ENCODE results near the gene RASGRP1.
"Not testable (repeated sequence)": the region's sequence is repeated elsewhere in the genome, so short reads cannot be mapped to it uniquely, and the experiment has no call there.

RASGRP1 gene

DNA sequence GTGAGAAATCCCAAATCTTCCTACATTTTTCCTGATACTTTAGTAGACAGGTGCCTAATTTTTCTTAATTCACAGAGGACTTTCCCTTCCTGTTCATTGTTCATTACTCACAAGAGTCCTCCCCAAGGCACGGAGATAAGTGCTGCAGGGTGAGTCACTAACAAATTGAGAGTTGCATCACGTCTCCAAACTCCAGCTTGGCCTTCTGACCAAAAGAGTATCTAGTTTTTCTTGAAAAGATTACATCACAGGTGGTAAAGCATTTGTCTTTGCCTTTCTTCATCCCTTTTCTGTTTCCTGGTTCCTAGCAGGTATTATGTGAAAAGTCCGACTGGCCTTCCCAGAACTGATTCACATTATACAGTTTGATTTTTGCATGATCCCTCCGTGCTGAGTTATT lies 24.9 kb upstream of the RASGRP1 start:
- no peak for TF ChIP-seq ZNF274 (IDR thresholded peaks at IDR 0.05; ENCODE audit: low read depth, low read length)

DNA sequence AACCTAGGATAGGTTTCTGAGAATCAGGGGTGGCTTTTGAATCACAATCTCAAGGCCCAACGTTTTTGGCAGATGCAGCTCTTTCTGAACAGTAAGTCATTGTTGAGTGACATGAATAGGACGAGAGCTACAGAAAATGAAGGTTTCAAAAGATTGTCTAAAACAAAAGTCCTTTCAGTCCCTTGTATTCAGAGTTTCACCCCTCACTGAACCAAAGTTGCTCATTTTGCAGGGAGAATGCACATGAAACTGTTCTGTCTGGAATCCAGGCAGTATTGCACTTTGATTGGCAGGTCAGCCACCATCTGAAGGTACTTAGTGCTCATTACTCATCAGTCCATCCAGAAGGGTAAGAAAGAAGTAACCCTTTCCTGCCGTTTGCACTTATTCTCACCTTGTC lies 24.1 kb upstream of the RASGRP1 start:
- H3K4me3 ChIP-seq (ENCODE audit: low read length), result no peak overlapping the region
- no peak for TF ChIP-seq ZNF274 (IDR thresholded peaks at IDR 0.05; ENCODE audit: low read depth, low read length)

More for the DNA sequence above, 24.9 kb upstream of the RASGRP1 start:
- no peak overlapping the region for H3K4me3 ChIP-seq (ENCODE audit: low read length)

DNA sequence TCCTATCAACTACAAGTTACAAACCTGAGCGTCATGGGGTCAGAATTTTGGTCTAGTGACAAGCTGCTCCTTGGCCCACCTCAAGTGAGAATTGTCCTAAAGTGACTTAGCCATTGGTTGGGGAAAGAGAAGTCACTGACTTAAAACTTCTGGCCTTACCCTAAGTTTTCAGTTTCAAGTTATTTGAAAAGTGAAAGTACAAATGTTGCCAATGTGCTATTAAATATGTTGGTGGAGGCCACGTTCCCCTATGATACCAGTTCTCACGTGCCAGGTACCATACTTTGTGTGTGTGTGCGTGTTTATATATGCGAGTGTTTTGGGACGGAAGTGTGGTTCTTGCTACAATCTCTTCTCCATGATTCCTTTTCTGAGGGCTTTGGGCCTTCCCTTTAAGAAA lies 22.6 kb upstream of the RASGRP1 start:
- TF ChIP-seq ZNF274 (IDR thresholded peaks at IDR 0.05; ENCODE audit: low read depth, low read length), result no peak
- no peak overlapping the region for H3K4me3 ChIP-seq (ENCODE audit: low read length)

DNA sequence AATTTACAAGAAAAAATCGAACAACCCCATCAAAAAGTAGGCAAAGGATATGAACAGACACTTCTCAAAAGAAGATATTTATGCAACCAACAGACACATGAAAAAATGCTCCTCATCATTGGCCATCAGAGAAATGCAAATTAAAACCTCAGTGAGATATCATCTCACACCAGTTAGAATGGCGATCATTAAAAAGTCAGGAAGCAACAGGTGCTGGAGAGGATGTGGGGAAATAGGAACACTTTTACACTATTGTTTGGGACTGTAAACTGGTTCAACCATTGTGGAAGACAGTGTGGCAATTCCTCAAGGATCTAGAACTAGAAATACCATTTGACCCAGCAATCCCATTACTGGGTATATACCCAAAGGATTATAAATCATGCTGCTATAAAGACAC lies 21.4 kb upstream of the RASGRP1 start:
- not testable (repeated sequence) for H3K4me3 ChIP-seq (ENCODE audit: low read length)

DNA sequence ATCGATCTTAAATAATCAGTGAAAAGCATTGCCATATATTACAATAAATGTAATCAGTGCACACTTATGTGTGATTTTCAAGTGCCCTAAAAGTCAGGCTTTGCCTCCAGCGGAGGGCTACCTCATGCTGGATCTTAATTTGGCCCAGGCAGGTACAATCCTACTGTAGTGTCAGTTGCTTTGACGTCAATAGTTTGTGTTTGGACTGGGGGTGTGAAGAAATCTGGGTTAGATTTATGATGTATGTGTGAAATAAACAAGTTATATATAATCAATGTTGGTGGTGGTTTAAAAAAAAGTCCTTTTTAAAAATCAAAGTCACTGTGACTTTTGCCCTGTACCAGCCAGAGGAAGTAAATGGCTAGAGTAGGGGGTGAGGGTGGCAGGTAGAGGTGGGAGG lies 14.0 kb upstream of the RASGRP1 start:
- H3K4me3 ChIP-seq (ENCODE audit: low read length), result no peak overlapping the region
- TF ChIP-seq ZNF274 (IDR thresholded peaks at IDR 0.05; ENCODE audit: low read depth, low read length), result no peak

DNA sequence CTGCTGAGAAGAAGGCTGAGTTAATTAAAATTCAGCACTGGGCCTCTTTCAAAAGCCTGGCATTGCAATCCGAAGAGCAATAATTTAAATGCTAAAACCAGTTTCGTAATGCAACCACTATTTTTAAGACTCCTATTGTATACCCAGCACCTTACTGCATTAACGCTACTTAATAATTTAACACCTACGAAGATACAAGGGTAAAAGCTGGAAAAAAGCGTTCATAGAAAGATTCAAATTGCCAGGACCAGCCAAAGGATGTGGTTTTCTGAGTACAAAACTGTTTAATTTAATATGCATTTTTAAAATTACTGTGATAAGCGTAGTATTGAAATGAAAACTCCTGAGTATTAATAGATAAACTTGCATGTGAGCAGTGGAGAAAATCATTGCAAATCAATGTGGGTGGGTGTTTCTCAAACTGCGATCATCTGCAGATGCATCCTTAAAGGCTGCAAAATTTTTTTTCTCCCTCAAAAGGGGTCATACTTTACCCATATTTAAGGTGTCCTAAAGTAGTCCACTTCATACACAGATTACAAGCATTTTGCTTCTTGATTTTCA lies 12.9 kb upstream of the RASGRP1 start:
- no peak for TF ChIP-seq ZNF274 (IDR thresholded peaks at IDR 0.05; ENCODE audit: low read depth, low read length)
- no peak overlapping the region for H3K4me3 ChIP-seq (ENCODE audit: low read length)

DNA sequence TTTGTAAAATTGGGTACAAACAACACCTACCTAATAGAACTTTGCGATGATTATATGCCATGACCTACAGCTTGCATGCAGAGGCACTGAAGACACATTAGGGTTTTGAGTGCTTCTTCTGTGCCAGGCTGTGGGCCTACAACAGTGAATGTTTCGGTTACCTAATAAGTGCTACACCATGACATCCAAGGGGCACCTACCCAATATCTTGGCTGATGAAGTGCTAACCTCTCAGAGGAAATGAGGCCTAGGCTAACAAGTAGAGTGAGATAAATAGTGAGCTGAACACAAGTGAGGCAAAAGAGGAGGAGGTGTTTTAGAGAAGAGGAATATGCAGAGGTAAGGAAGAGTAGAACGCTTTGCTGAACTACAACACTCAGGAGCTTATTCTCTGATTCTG lies 12.2 kb upstream of the RASGRP1 start:
- no peak overlapping the region for H3K4me3 ChIP-seq (ENCODE audit: low read length)
- no peak for TF ChIP-seq ZNF274 (IDR thresholded peaks at IDR 0.05; ENCODE audit: low read depth, low read length)

DNA sequence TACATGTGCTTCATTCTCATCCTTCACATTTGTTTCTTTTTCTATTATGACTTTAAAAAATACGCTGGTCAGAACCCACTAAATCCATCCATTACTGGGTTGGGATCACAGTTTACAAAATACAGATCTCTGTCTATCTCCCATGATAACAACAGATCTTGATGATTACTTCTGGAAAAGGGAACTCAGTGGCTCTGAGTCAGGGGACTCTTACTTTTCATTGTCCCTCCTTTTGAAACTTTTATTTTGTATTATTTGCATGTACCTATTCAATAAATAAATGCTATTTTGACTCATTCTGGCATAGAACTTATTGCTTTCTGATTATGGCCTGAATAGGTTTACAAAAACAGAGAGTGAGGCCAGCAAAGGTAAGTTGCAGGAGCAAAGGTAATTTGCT lies 11.6 kb upstream of the RASGRP1 start:
- TF ChIP-seq ZNF274 (IDR thresholded peaks at IDR 0.05; ENCODE audit: low read depth, low read length), result no peak
- H3K4me3 ChIP-seq (ENCODE audit: low read length), result no peak overlapping the region

DNA sequence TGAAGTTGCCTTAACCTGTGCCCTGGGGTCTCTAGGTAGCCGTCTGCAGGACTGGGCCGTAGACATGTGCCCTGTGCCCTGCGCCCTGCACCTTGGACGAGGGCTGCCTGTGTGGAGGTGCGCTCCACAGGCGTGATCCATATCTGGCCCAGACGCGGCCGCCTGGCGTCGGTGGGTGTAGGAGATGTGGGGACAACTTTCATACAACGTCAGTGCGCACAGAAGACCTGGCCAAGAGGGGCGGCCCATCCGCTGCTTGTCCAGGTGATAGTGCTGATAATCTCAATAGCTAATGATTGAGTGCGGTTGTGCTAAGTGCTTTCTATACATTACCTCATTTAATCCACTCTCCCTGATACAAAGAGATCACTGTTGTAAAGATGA lies 665 bp upstream of the RASGRP1 start:
- H3K4me3 ChIP-seq (ENCODE audit: low read length), result no peak overlapping the region; the same call in 1 of the 2 replicates

DNA sequence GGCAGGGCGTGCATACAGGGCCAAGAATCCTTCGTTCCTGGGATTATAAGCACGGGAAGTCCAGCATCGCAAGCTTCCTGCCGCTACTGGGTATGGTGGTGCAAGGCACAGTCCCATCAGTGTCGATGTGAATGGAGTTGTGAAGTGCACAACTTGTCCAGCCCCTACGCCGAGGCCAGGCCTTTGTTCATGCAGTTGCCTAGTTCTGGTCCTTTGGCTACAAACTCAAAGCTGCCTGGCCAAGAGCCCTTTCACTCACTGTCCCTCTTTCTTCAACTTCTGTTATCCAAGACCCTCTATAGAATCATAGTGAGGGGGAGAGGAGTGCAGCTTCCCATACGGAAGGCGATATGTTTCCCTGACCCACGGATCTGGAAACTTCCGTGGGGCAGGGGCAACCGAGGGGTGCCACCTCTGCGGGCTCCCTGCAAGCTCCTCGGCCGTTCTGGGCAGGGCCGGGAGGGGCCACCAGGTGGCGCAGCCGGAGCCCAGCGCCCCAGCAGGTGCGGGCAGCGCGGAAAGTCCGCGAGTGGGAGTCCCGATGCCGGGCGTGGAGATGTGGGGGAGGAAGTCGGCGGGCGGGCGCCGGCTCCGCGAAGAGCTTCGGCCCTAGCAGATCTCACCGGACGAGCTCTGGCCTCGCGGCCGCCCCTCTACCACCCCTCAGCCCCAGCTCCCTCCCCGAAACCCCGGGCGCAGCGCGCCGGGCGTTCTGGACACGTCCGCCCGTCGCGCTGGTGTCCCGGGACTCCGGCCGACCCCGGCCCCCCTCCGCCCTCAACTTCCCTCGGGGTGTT lies 693 bp downstream of the RASGRP1 start:
- TF ChIP-seq ZNF274 (IDR thresholded peaks at IDR 0.05; ENCODE audit: low read depth, low read length), result no peak
- peak overlapping the region; percentile 65 for H3K4me3 ChIP-seq (ENCODE audit: low read length)

More for the DNA sequence above, 665 bp upstream of the RASGRP1 start:
- TF ChIP-seq ZNF274 (IDR thresholded peaks at IDR 0.05; ENCODE audit: low read depth, low read length), result no peak

DNA sequence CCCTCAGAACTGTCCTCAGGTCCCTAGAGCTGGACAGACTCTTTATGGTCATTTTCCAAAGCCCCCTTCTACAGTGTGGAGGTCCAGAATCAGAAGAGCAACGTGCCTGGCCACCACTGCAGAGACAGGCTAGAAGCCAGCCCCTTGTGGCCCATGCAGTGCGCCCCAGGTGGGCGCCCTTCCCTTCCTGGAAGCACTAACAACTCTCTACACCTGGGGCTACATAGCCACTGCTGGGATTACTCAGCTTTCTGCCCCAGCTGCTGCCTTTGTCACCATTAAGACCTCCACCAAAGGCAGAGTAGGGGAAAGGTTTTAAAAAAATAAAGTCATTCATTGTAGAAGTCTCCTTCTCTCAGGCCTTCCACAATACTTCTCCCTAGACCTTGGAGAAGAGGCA lies 2.3 kb downstream of the RASGRP1 start:
- TF ChIP-seq ZNF274 (IDR thresholded peaks at IDR 0.05; ENCODE audit: low read depth, low read length), result no peak

DNA sequence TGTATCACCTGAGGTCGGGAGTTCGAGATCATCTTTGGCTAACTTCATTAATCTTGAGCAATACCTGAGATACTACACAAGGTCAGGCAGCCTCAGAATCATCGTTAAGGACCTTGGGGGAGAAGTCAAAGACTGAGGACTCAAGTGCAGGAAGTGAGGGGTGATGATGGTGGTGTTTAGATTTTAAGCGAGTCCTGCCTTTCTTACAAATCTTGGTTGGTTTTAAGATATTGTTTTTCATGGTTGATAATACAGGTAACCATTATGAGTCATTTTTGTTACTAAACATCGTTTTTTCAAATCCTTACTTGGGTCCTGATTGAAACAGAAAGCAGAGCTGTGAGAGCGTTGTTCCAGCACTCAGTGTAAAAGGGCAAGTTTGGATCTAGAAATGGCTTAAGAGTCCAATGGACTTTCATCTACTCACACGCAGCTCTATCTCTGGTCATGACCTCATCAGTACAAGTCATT lies 4.1 kb downstream of the RASGRP1 start:
- no peak overlapping the region for H3K4me3 ChIP-seq (ENCODE audit: low read length)
- no peak for TF ChIP-seq ZNF274 (IDR thresholded peaks at IDR 0.05; ENCODE audit: low read depth, low read length)

More for the DNA sequence above, 2.3 kb downstream of the RASGRP1 start:
- H3K4me3 ChIP-seq (ENCODE audit: low read length), result peak overlapping the region; percentile 19

DNA sequence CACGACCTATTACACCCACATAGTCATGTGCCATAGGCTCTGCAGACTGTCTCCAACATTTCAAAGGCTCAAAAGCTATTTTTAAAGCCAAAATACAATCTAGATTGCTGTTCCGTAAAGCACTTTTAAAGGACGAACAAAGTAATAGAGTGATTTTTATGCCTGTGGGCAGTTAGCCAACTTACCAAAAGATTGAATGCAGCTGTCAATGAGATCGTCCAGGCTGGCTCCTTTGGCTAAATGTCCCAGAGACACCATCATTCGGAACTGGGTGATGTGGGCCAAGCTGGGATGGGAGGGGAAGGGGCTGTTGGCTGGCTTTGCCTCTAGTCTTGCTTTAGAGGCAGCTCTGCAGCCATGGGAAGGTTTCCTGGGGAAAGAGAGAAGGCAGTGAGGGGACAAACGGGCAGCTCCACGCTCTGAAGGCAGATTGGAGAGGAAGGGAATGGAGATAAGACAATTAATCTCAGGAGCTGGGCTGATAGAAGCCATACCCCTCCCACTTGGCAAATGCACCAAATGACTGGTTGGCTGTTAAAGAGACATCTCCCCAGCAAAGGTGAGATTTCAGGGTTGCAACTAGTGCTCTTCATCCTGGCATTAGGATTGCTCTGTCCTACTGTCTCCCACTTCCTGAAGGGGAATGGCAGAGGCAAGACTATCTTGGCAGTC lies 4.8 kb downstream of the RASGRP1 start:
- TF ChIP-seq ZNF274 (IDR thresholded peaks at IDR 0.05; ENCODE audit: low read depth, low read length), result no peak

DNA sequence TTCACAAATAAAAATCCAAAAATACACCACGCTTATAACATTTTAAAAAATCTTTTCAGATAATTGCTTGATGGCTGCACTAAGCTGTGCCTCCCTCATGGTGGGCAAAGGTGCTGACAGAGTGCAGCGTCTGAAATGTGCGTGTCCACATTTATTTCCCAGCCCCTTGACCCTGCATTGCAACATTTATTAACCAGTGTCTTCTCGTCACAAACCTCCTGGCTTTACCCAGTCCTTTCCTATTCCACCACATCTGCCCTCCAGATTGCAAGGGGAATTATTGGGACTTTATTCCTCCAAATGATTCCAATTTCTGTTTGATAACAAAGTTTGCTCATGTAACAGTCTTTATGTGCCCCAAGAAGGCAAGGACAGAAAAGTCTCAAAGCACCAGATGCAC lies 5.5 kb downstream of the RASGRP1 start:
- H3K4me3 ChIP-seq (ENCODE audit: low read length), result no peak overlapping the region
- no peak for TF ChIP-seq ZNF274 (IDR thresholded peaks at IDR 0.05; ENCODE audit: low read depth, low read length)

More for the DNA sequence above, 4.8 kb downstream of the RASGRP1 start:
- no peak overlapping the region for H3K4me3 ChIP-seq (ENCODE audit: low read length)

Data from GM08714 (cell line).